ENCODE data around the gene WDR90.

WDR90 gene

GRCh38 chr16:679814-680624 is 30.9 kb downstream of the WDR90 start, which contains the start of gene STUB1 (continued):
- TF ChIP-seq PRDM10 (tag by site-specific recombination; IDR thresholded peaks at IDR 0.05) (peak; percentile 96), ZNF660 (tag by site-specific recombination; IDR thresholded peaks at IDR 0.05) (peak; percentile 56; the same call in 1 of the 2 replicates), MEIS1 (CRISPR knock-in tag; IDR thresholded peaks at IDR 0.05; ENCODE audit: borderline replicate concordance) (no peak), ZNF155 (tag by site-specific recombination; IDR thresholded peaks at IDR 0.05) (no peak), KLF9 (tag by site-specific recombination; IDR thresholded peaks at IDR 0.05; ENCODE audit: low read depth) (peak; percentile 72), ZNF140 (tag by site-specific recombination; IDR thresholded peaks at IDR 0.05) (no peak), WT1 (tag by site-specific recombination; IDR thresholded peaks at IDR 0.05) (peak; percentile 19; the same call in 1 of the 2 replicates), ZNF223 (tag by site-specific recombination; IDR thresholded peaks at IDR 0.05) (no peak), ZNF658 (tag by site-specific recombination; IDR thresholded peaks at IDR 0.05) (no peak), ZEB2 (tag by site-specific recombination; IDR thresholded peaks at IDR 0.05) (peak; percentile 8), SP2 (tag by site-specific recombination; IDR thresholded peaks at IDR 0.05) (peak; percentile 70), ZNF266 (tag by site-specific recombination; IDR thresholded peaks at IDR 0.05; ENCODE audit: low read depth) (no peak), ZSCAN16 (tag by site-specific recombination; IDR thresholded peaks at IDR 0.05) (no peak), ZNF639 (tag by site-specific recombination; IDR thresholded peaks at IDR 0.05) (no peak), ZNF169 (tag by site-specific recombination; IDR thresholded peaks at IDR 0.05) (no peak), ZNF692 (tag by site-specific recombination; IDR thresholded peaks at IDR 0.05) (peak; percentile 47), PBX3 (CRISPR knock-in tag; IDR thresholded peaks at IDR 0.05) (no peak), YY1 (tag by site-specific recombination; IDR thresholded peaks at IDR 0.05) (no peak), ZNF23 (tag by site-specific recombination; IDR thresholded peaks at IDR 0.05; ENCODE audit: borderline replicate concordance) (no peak), SP7 (tag by site-specific recombination; IDR thresholded peaks at IDR 0.05) (peak; percentile 48), KLF16 (tag by site-specific recombination; IDR thresholded peaks at IDR 0.05) (peak; percentile 75), ZNF843 (tag by site-specific recombination; IDR thresholded peaks at IDR 0.05) (peak; percentile 67), ZNF501 (tag by site-specific recombination; IDR thresholded peaks at IDR 0.05) (0 out of 2 replicates have a peak, but pooled peaks have one; percentile 11), ZNF449 (tag by site-specific recombination; IDR thresholded peaks at IDR 0.05) (peak; percentile 95), ZNF623 (tag by site-specific recombination; IDR thresholded peaks at IDR 0.05) (no peak), ZNF600 (tag by site-specific recombination; IDR thresholded peaks at IDR 0.05) (peak; percentile 45), MZF1 (tag by site-specific recombination; IDR thresholded peaks at IDR 0.05; ENCODE audit: borderline replicate concordance) (no peak), BCL11B (tag by site-specific recombination; IDR thresholded peaks at IDR 0.05; ENCODE audit: low read depth) (peak; percentile 53; the same call in 1 of the 2 replicates), ZFP69B (tag by site-specific recombination; IDR thresholded peaks at IDR 0.05) (peak; percentile 77; the same call in 1 of the 2 replicates), KLF7 (tag by site-specific recombination; IDR thresholded peaks at IDR 0.05; ENCODE audit: borderline replicate concordance) (0 out of 2 replicates have a peak, but pooled peaks have one; percentile 24)

Measured in HEK293 (cell line).